Measurements from ENCODE around the gene CEP250. TPM values are rescaled to one million over a fixed set of nuclear protein-coding genes. Genes with fewer than 3 reads are reported as not detected.
A peak's percentile ranks its signal among the peaks of the same experiment; 100 is the strongest.

Gene CEP250
- total RNA-seq, 4 donors from 2014 or later = 10.9 to 13.9 (median 12.8) TPM

- no peak for ATAC-seq
Observed at GRCh38 chr20:35523298-35523888, 68.0 kb downstream of the CEP250 start.

GRCh38 chr20:35525639-35526038, 70.2 kb downstream of the CEP250 start:
- TF ChIP-seq CTCF (IDR thresholded peaks at IDR 0.05 in 4 of 5, conservative IDR thresholded peaks at IDR 0.05 in 1 of 5) (no peak), POLR2A (IDR thresholded peaks at IDR 0.05) (no peak)
- no peak for ATAC-seq
- Histone ChIP-seq H3K27ac (no peak overlapping the region), H3K4me1 (no peaks in the 10 kb centered on the region), H3K9me3 (no peaks in the 10 kb centered on the region), H3K4me3 (no peak overlapping the region), H3K27me3 (no peaks in the 10 kb centered on the region), H3K36me3 (no peaks in the 10 kb centered on the region)
- in situ Hi-C loops (cut with MboI; ENCODE audit: low sequenced_read_pairs in 4 of 4) (no loop called here), intact Hi-C loops (cut with DNase I; ENCODE audit: low total_unique reads) (no loop called here)
- DNase-seq = no peak

More at GRCh38 chr20:35523298-35523888, 68.0 kb downstream of the CEP250 start:
- TF ChIP-seq CTCF (IDR thresholded peaks at IDR 0.05 in 4 of 5, conservative IDR thresholded peaks at IDR 0.05 in 1 of 5) (peak in 3 of 5 experiments; percentile 22 to 39 (median 25)), POLR2A (IDR thresholded peaks at IDR 0.05) (no peak)
- intact Hi-C loops (cut with DNase I; ENCODE audit: low total_unique reads) (no loop called here), in situ Hi-C loops (cut with MboI; ENCODE audit: low sequenced_read_pairs in 4 of 4) (no loop called here)
- no peaks in the 10 kb centered on the region for H3K9me3 ChIP-seq
- H3K4me1 ChIP-seq = no peaks in the 10 kb centered on the region
- no peak overlapping the region for H3K27ac ChIP-seq
- H3K4me3 ChIP-seq = no peak overlapping the region
- no peaks in the 10 kb centered on the region for H3K36me3 ChIP-seq
- H3K27me3 ChIP-seq = no peaks in the 10 kb centered on the region
- DNase-seq = no peak

- no peaks in the 10 kb centered on the region for H3K36me3 ChIP-seq
- no peak for DNase-seq
- no peak for TF ChIP-seq CTCF (IDR thresholded peaks at IDR 0.05 in 4 of 5, conservative IDR thresholded peaks at IDR 0.05 in 1 of 5)
- no peak for TF ChIP-seq POLR2A (IDR thresholded peaks at IDR 0.05)
- no peak overlapping the region for H3K27ac ChIP-seq
- no peak for ATAC-seq
- no peaks in the 10 kb centered on the region for H3K4me1 ChIP-seq
- H3K27me3 ChIP-seq = no peaks in the 10 kb centered on the region
- in situ Hi-C loops (cut with MboI; ENCODE audit: low sequenced_read_pairs in 4 of 4) (no loop called here), intact Hi-C loops (cut with DNase I; ENCODE audit: low total_unique reads) (no loop called here)
- no peak overlapping the region for H3K4me3 ChIP-seq
- H3K9me3 ChIP-seq = no peaks in the 10 kb centered on the region
Observed at GRCh38 chr20:35527122-35527769, 71.8 kb downstream of the CEP250 start.

- Histone ChIP-seq H3K4me1 (no peaks in the 10 kb centered on the region), H3K27me3 (no peaks in the 10 kb centered on the region), H3K9me3 (no peaks in the 10 kb centered on the region), H3K4me3 (no peak within 1 kb of the TSS), H3K36me3 (no peaks in the 10 kb centered on the region), H3K27ac (no peak within 1 kb of the TSS)
- in situ Hi-C loops (cut with MboI; ENCODE audit: low sequenced_read_pairs in 4 of 4) = no loop called here
- DNase-seq (no peak), ATAC-seq (no peak)
- no peak for TF ChIP-seq CTCF (IDR thresholded peaks at IDR 0.05 in 4 of 5, conservative IDR thresholded peaks at IDR 0.05 in 1 of 5)
- TF ChIP-seq POLR2A (IDR thresholded peaks at IDR 0.05) = no peak
- intact Hi-C loops (cut with DNase I; ENCODE audit: low total_unique reads) = no loop called here
Observed at GRCh38 chr20:35529552-35529951, 74.2 kb downstream of the CEP250 start, which contains the start of gene C20orf173. TSS of gene C20orf173 (minus strand) at chr20:35529652. CDS start at chr20:35529373, 279 bp downstream.
